WI38 (cell line): Measurements from ENCODE around the gene IFT43.

Experiments used
- H3K4me3 ChIP-seq: 2 replicates; pipeline ENCODE4 v1.5.1; 2011; ENCODE audit warnings: low read depth, mild to moderate bottlenecking, control low read depth, low read length
- TF ChIP-seq, protein P1 (sequence below): IDR thresholded peaks from 2 replicates; pipeline ENCODE4 v1.5.1; 2012; ENCODE audit warnings: low read depth, mild to moderate bottlenecking, control low read depth, low read length

The IFT43 gene

DNA sequence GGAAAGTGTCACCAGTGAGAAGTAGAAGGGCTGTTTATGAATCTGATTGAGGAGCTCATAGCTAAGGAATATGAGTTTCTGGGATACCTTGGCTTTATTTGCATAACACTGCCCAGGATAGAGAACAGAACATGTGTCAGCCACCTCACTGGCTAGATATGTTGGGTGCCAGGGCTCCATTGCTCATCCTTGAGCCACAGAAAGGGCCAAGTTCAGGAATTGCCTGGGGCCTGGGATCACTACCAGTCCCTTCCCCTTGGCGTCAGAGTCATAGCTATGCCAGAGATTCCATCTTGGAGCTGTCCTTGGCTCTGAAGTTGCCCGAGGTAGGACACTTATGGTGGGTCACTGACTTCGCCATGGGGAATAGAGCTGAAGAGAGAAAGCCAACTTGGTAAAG lies 49.0 kb downstream of the IFT43 start:
- TF ChIP-seq, protein P1, sequence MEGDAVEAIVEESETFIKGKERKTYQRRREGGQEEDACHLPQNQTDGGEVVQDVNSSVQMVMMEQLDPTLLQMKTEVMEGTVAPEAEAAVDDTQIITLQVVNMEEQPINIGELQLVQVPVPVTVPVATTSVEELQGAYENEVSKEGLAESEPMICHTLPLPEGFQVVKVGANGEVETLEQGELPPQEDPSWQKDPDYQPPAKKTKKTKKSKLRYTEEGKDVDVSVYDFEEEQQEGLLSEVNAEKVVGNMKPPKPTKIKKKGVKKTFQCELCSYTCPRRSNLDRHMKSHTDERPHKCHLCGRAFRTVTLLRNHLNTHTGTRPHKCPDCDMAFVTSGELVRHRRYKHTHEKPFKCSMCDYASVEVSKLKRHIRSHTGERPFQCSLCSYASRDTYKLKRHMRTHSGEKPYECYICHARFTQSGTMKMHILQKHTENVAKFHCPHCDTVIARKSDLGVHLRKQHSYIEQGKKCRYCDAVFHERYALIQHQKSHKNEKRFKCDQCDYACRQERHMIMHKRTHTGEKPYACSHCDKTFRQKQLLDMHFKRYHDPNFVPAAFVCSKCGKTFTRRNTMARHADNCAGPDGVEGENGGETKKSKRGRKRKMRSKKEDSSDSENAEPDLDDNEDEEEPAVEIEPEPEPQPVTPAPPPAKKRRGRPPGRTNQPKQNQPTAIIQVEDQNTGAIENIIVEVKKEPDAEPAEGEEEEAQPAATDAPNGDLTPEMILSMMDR: no peak
- no peak overlapping the region for H3K4me3 ChIP-seq

DNA sequence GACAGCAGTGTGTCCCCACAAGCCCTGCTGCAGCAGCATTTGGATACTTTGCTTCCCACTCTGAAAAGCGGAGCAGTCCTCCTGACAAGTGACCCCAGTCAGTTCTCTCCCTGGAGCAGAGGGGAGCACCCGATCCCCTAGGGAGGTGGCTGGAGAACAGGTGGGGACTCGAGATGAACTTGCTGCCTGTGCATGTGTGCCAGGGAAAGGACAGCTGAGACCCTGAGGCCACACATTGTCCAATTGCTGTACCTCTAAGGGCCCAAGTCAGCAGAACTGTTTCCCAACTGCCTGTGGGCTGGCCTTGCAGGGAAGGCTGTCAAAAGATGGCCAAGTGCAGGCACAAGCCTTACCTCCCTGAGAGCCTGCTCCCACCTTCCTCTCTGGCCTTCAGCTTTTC lies 55.1 kb downstream of the IFT43 start:
- TF ChIP-seq, protein P1: no peak

DNA sequence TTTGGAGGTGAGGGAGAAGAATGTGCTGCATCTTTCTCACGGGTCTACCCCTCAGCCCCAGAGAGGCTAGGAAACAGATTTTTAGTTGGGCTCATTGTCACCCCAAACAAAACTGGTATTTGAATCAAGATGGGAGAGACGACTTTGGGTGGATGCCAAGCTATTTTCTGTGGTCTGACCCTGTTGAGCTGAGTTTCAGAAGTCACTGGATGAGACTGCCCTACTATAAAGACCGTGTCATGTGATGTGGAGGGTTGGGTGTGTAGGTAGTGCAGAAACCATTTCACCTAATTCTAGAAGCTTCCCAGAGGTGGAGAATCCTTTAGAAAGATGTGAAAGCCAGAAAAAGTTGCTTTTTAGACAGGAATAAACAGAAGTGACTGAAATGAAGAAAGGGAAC lies 60.2 kb downstream of the IFT43 start:
- TF ChIP-seq, protein P1: no peak
- no peak overlapping the region for H3K4me3 ChIP-seq

More for the DNA sequence above, 55.1 kb downstream of the IFT43 start:
- H3K4me3 ChIP-seq: no peak overlapping the region

DNA sequence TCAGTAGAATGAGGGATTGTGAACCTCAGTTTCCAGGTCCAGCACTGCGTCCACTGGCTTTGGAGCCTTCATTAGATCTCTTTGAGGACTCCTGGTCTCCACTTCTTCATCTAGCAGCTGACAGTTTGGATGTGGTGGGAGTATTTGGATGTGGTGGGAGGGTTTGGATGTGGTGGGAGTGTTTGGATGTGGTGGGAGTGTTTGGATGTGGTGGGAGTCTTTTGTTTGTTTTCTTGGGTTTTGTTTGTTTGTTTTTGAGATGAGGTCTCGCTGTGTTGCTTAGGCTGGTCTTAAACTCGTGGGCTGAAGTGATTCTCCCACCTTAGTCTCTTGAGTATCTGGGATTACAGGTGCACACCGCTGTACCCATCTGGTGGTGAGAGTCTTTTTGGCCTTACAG lies 64.7 kb downstream of the IFT43 start:
- no peak overlapping the region for H3K4me3 ChIP-seq
- TF ChIP-seq, protein P1: no peak

DNA sequence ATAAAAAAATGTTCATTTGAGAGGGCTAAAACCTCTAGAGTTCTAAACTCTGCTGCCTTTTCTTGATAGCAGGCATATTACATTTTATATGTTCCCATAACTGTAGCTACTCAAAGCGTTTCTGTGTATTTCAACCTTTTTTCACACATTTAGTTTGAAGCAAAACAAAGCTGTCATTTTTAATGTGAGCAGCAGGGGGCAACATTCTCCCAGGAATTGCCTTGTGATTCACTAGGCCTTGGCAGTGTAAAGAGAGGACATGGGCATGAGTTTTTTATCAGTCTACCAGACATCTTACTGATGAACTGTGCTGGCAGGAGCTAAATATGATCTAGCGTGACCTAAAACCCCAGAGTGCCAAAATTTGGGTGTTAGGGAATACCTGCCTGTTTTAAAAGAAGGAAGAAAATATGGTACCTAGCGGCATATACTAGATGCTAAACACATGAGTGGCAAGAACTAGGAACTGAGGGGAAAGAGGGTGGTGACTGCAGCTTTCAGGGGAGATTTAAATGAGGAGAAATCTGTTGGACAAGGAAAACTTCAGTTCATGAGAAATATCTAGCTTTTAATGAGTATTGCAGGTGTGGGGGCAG lies 65.3 kb downstream of the IFT43 start:
- no peak overlapping the region for H3K4me3 ChIP-seq
- TF ChIP-seq, protein P1: peak; percentile 50

DNA sequence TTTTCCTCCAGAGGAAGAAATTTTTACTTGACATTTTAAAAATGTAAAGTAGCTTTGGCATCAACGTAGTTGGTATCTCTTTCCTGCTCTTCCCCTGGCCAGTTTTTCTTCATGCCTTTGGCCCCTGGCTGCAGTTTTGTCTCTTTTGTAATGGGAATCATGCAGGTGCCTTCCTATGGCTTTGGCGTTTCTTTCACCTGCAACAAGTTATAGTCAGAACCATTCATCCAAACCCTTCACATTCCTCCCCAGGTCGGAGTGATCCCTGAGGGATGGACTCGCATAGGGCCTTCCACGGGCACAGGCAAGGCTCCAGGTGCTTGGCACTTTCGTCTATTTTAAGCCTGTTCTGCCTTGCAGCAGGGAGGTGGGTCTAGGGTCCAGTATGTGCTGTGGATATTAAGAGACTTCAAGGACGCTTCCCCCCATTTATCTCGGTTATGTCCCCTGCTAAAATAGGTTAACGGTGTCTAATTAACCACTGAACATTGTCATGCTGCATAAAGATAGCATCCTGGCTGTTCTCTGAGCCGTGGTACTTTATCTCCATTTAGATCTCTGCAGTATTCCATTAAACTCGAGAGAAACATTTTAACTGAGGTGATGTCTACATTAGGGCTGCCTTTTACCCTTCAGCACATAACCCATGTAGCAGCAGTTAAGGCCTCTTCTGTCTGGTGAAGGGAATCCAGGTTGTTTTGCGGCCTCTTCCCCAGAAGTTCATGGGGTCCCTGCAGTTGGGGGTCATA lies 66.3 kb downstream of the IFT43 start:
- TF ChIP-seq, protein P1: no peak
- H3K4me3 ChIP-seq: no peak overlapping the region

DNA sequence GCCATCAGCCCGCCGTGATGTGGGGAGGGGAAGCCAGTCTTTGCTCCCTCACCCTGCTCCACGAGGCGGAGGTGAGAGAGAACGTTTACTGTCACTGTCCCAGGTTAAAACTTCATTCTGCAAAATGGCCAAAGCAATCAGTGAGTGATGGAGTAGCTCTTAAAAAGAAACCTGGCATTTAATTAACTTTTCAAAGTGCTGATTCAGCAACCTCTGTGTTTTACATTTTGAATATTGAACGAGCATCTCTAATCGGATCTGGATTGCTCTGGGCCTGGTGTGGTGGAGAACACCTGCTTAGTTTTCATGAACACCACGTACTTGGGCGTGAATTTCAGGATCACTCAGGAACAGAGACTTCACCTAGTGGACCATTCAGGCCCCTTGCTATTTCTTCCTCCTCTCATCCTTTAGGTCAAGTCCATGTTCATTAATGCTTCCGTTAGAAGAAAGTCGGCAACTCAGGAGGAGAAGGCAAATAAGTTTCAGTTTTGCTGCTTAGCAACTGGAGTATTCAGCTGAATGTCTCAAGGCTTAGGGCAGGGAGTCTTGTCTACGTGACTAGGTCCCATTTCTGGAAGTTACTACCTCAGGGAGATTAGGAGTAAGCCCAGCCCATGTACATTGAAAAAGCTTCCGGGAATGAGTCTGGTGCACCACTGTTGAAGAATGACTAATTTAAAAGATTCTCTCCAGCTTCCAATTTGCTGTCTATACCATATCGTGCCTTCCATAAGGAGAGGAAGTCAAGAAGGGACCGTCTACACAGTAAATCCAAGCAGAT lies 68.2 kb downstream of the IFT43 start:
- H3K4me3 ChIP-seq: no peak overlapping the region
- TF ChIP-seq, protein P1: no peak
